NB4 (cell line): Measurements from ENCODE around the gene NEK11.

Experiments
- CTCF ChIP-seq: IDR thresholded peaks from one replicate; pipeline ENCODE4 v1.5.1; 2012; ENCODE audit warnings: low read depth, low read length
- MAX ChIP-seq: IDR thresholded peaks from 2 replicates; pipeline ENCODE4 v1.6.1; 2011; ENCODE audit warnings: low read depth, low read length
- MYC ChIP-seq: IDR thresholded peaks from 2 replicates; pipeline ENCODE4 v1.6.1; 2011; ENCODE audit warnings: low read depth, low read length
- POLR2A ChIP-seq: IDR thresholded peaks from 2 replicates; pipeline ENCODE4 v1.6.1; 2011; ENCODE audit warnings: mild to moderate bottlenecking; ENCODE audit not compliant: insufficient read length; ENCODE audit errors: extremely low read depth

DNA sequence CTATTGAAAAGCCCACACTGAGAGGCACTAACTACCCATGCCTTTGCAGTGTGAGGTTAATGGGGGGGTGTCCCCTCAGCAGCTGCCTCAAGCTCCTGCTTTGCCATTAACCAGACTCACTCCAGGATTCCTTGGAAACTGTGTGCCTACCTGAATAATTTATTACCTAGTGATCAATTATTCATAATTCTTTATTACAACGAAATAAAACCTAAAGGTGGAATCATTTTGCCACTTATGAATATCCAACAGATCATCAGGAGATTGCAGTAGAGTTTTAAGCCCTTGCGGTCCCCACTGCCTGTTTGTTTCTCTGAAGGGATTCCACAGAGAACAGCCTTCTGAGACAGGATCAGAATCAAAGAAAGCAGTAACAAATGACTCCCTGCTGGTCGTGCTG lies 23.3 kb downstream of the NEK11 start:
- TF ChIP-seq POLR2A (no peak), CTCF (no peak), MYC (no peak), MAX (no peak)
